BLaER1 treated with 17β-estradiol and CSF1 and Interleukin-3, amounts not matched to agents 10 nM and 100 nM (cell line): ENCODE data around the gene POLR3E.
"Not testable (repeated sequence)": the region's sequence is repeated elsewhere in the genome, so short reads cannot be mapped to it uniquely, and the experiment has no call there.

Experiments
- H3K27ac ChIP-seq, 11 experiments: shearing (Covaris generic); formaldehyde crosslinking; 2 replicates each; pipeline ENCODE4 v1.8.1; 2022
- H3K27me3 ChIP-seq, 11 experiments: shearing (Covaris generic); formaldehyde crosslinking; 2 replicates each; pipeline ENCODE4 v1.8.1; 2022
- H3K36me3 ChIP-seq, 11 experiments: shearing (Covaris generic); formaldehyde crosslinking; 2 replicates each; pipeline ENCODE4 v1.8.1; 2022
- H3K4me1 ChIP-seq, 10 experiments: shearing (Covaris generic); formaldehyde crosslinking; 2 replicates each; pipeline ENCODE4 v1.8.1; 2022
- H3K4me2 ChIP-seq, 11 experiments: shearing (Covaris generic); formaldehyde crosslinking; 2 replicates each; pipeline ENCODE4 v1.8.1; 2022
- H3K4me3 ChIP-seq, 10 experiments: shearing (Covaris generic); formaldehyde crosslinking; 2 replicates each; pipeline ENCODE4 v1.8.1; 2022
- H3K9ac ChIP-seq, 11 experiments: shearing (Covaris generic); formaldehyde crosslinking; 2 replicates each; pipeline ENCODE4 v1.8.1; 2022
- H3K9me3 ChIP-seq, 11 experiments: shearing (Covaris generic); formaldehyde crosslinking; replicated peaks in 1 of 11; 2 replicates each; pipeline ENCODE4 v1.8.1; 2022
- H4K20me1 ChIP-seq, 11 experiments: shearing (Covaris generic); formaldehyde crosslinking; 2 replicates each; pipeline ENCODE4 v1.8.1; 2022
- Cebpa-rat ChIP-seq, 11 experiments: shearing (Covaris generic); IDR thresholded peaks; 2 replicates each; pipeline ENCODE4 v1.8.1; 2022

POLR3E gene

GRCh38 chr16:22348291-22348690 is 51.1 kb downstream of the POLR3E start:
- Histone ChIP-seq H3K4me3 (no peak overlapping the region), H3K9ac (no peak overlapping the region), H3K27ac (no peak overlapping the region), H3K4me2 (no peak overlapping the region), H3K36me3 (peaks cover 23 to 99% (median 72%) of the 10 kb centered on the region in 11 experiments), H4K20me1 (peaks cover 0 to 12% (median 0%) of the 10 kb centered on the region in 11 experiments; a peak in 5 of 22 replicates), H3K27me3 (no peaks in the 10 kb centered on the region), H3K9me3 (peaks cover 0 to 8% (median 0%) of the 10 kb centered on the region in 11 experiments; a peak in 1 of 22 replicates), H3K4me1 (peaks cover 0 to 41% (median 4%) of the 10 kb centered on the region in 10 experiments; a peak in 13 of 20 replicates)
- TF ChIP-seq Cebpa-rat (IDR thresholded peaks at IDR 0.05): no peak

GRCh38 chr16:22351017-22351416 is 53.8 kb downstream of the POLR3E start:
- Histone ChIP-seq H3K36me3 (peaks cover 23 to 92% (median 73%) of the 10 kb centered on the region in 11 experiments), H3K4me1 (peaks cover 0 to 61% (median 14%) of the 10 kb centered on the region in 10 experiments; a peak in 13 of 20 replicates), H4K20me1 (peaks cover 0 to 10% (median 0%) of the 10 kb centered on the region in 11 experiments; a peak in 5 of 22 replicates)
- H3K27me3 ChIP-seq, H3K27ac ChIP-seq, H3K4me2 ChIP-seq, H3K4me3 ChIP-seq, H3K9ac ChIP-seq, H3K9me3 ChIP-seq: not testable (repeated sequence)

GRCh38 chr16:22352140-22352539 is 54.9 kb downstream of the POLR3E start:
- Histone ChIP-seq H3K27me3 (no peaks in the 10 kb centered on the region), H3K4me1 (peaks cover 5 to 52% (median 20%) of the 10 kb centered on the region in 10 experiments), H3K4me3 (no peak overlapping the region), H3K9me3 (peaks cover 0 to 8% (median 0%) of the 10 kb centered on the region in 11 experiments; a peak in 1 of 22 replicates), H3K36me3 (peaks cover 19 to 81% (median 64%) of the 10 kb centered on the region in 11 experiments), H3K9ac (no peak overlapping the region), H3K4me2 (peak overlapping the region in 2 of 11 experiments; percentile 77 to 79; a peak in 4 of 22 replicates), H4K20me1 (peaks cover 0 to 4% (median 0%) of the 10 kb centered on the region in 11 experiments; a peak in 5 of 22 replicates), H3K27ac (no peak overlapping the region)
- no peak for TF ChIP-seq Cebpa-rat (IDR thresholded peaks at IDR 0.05)

- Histone ChIP-seq H3K9ac (no peak overlapping the region), H3K4me1 (peaks cover 11 to 52% (median 26%) of the 10 kb centered on the region in 10 experiments), H3K4me3 (no peak overlapping the region), H3K9me3 (peaks cover 0 to 8% (median 0%) of the 10 kb centered on the region in 11 experiments; a peak in 1 of 22 replicates), H3K27ac (peak overlapping the region in 1 of 11 experiments; percentile 80; a peak in 3 of 22 replicates), H3K4me2 (peak overlapping the region in 4 of 11 experiments; percentile 65 to 79 (median 75); a peak in 8 of 22 replicates), H3K36me3 (peaks cover 15 to 75% (median 59%) of the 10 kb centered on the region in 11 experiments), H3K27me3 (no peaks in the 10 kb centered on the region), H4K20me1 (peaks cover 0 to 4% (median 0%) of the 10 kb centered on the region in 11 experiments; a peak in 3 of 22 replicates)
- no peak for TF ChIP-seq Cebpa-rat (IDR thresholded peaks at IDR 0.05)
Observed at GRCh38 chr16:22352723-22353122, 55.5 kb downstream of the POLR3E start.

DNA sequence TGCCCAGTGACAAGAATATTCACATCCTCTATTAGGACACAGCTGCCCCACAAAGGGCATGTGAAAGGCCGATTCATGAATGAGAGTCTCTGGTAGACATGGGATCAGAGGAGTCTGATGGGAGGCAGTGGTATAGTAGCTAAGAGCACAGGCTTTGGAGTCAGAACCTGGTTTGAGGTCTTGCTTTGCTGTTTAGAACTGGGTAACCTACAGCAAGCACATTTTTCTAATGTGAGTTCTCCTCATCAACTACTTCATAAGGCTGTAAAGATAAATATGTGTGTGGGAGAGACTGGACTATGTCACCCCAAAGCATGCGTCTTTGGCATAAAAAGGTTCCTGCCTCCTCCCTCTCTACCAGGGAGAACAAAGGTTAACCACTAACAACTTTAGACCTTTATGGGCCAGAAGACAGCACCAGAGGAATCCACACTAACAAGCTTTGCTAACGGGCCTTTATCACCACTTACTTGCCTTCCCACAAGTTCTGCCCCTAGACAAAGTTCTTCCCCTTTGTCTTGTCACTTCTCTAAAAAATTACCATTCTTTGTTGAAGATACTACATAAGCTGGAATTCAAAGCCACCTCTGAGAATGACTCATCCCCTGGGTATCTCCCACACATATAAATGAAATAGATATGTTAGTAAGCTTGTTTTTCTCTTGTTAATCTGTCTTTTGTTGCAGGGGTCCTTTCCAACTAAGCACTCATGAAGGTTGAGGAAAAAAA is 56.1 kb downstream of the POLR3E start:
- Histone ChIP-seq H3K9ac (peak overlapping the region in 3 of 11 experiments; percentile 23 to 58 (median 51); a peak in 4 of 22 replicates), H4K20me1 (peaks cover 0 to 4% (median 0%) of the 10 kb centered on the region in 11 experiments; a peak in 3 of 22 replicates), H3K4me3 (no peak overlapping the region), H3K4me1 (peaks cover 17 to 56% (median 32%) of the 10 kb centered on the region in 10 experiments), H3K9me3 (peaks cover 0 to 8% (median 0%) of the 10 kb centered on the region in 11 experiments; a peak in 1 of 22 replicates), H3K4me2 (peak overlapping the region in 6 of 11 experiments; percentile 6 to 79 (median 69); a peak in 12 of 22 replicates), H3K36me3 (peaks cover 10 to 69% (median 52%) of the 10 kb centered on the region in 11 experiments), H3K27ac (peak overlapping the region in 7 of 11 experiments; percentile 19 to 80 (median 57); a peak in 12 of 22 replicates), H3K27me3 (no peaks in the 10 kb centered on the region)
- no peak for TF ChIP-seq Cebpa-rat (IDR thresholded peaks at IDR 0.05)

- Histone ChIP-seq H4K20me1 (peaks cover 0 to 4% (median 0%) of the 10 kb centered on the region in 11 experiments; a peak in 3 of 22 replicates), H3K27ac (peak overlapping the region in 3 of 11 experiments; percentile 30 to 80 (median 78); a peak in 4 of 22 replicates), H3K9me3 (peaks cover 0 to 8% (median 0%) of the 10 kb centered on the region in 11 experiments; a peak in 1 of 22 replicates), H3K27me3 (no peaks in the 10 kb centered on the region), H3K4me3 (no peak overlapping the region), H3K4me1 (peaks cover 18 to 57% (median 34%) of the 10 kb centered on the region in 10 experiments), H3K9ac (no peak overlapping the region), H3K36me3 (peaks cover 4 to 62% (median 45%) of the 10 kb centered on the region in 11 experiments), H3K4me2 (peak overlapping the region in 4 of 11 experiments; percentile 65 to 79 (median 75); a peak in 8 of 22 replicates)
- no peak for TF ChIP-seq Cebpa-rat (IDR thresholded peaks at IDR 0.05)
Observed at GRCh38 chr16:22353933-22354541, 56.8 kb downstream of the POLR3E start.

DNA sequence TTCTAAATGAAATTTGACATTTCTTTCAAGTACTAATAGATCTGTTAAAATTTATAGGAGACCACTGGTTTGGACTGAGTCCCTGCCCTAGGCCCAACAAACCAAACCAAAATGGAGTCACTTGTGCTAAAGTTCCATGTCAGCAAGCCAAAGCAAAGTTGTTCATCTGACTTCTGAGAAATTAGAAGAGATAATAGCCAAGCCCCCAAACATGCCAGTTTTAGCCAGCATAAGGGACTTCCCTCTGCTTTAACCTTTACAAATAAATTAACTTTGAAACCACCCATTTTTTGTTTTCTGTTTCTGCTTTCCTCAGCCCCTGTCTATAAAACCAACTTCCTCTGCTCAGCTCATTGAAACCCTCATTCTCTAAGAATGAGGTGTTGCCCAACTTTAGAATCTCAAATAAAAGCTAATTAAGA is 58.3 kb downstream of the POLR3E start:
- no peak for TF ChIP-seq Cebpa-rat (IDR thresholded peaks at IDR 0.05)
- Histone ChIP-seq H3K36me3 (peaks cover 0 to 47% (median 32%) of the 10 kb centered on the region in 11 experiments; a peak in 17 of 22 replicates), H3K4me1 (peaks cover 18 to 57% (median 34%) of the 10 kb centered on the region in 10 experiments), H3K27ac (no peak overlapping the region), H3K27me3 (no peaks in the 10 kb centered on the region), H4K20me1 (peaks cover 0 to 5% (median 0%) of the 10 kb centered on the region in 11 experiments; a peak in 4 of 22 replicates), H3K9ac (no peak overlapping the region), H3K4me3 (no peak overlapping the region), H3K4me2 (peak overlapping the region in 3 of 11 experiments; percentile 11 to 45 (median 44); a peak in 4 of 22 replicates), H3K9me3 (peaks cover 0 to 8% (median 0%) of the 10 kb centered on the region in 11 experiments; a peak in 1 of 22 replicates)

DNA sequence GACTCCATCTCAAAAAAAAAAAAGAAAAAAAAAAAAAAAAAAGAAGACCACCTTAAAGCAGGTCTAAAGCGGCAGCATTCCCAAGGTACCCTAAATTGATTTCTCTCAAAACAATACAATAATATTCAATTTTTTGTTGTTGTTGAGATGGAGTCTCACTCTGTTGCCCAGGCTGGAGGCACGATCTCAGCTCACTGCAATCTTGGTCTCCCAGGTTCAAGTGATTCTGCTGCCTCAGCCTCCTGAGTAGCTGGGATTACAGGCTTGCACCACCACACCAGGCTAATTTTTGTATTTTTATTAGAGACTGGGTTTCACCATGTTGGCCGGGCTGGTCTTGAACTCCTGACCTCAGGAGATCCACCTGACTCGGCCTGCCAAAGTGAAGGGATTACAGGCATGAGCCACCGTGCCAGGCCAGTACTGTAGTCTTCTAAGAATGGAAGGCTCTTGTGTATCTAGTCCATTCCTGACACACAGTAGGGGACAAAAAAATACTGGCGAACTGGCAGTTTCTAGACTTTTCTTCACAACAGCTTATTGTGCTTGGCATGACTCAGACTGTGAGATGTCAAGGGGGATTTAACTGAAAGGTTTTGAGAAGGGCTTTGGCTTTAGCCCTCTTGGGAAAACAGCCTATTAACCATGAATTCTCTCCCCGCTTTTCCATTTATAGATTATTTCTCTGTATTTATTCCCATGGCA is 59.9 kb downstream of the POLR3E start:
- Histone ChIP-seq H3K4me1 (peaks cover 18 to 54% (median 34%) of the 10 kb centered on the region in 10 experiments), H3K27ac (peak overlapping the region in 8 of 11 experiments; percentile 12 to 50 (median 44); a peak in 15 of 22 replicates), H4K20me1 (peaks cover 0 to 10% (median 0%) of the 10 kb centered on the region in 11 experiments; a peak in 4 of 22 replicates), H3K36me3 (peaks cover 0 to 45% (median 23%) of the 10 kb centered on the region in 11 experiments; a peak in 16 of 22 replicates), H3K27me3 (no peaks in the 10 kb centered on the region), H3K4me2 (peak overlapping the region; percentile 39 to 73 (median 53)), H3K9ac (no peak overlapping the region; a peak in 1 of 22 replicates), H3K4me3 (no peak overlapping the region), H3K9me3 (peaks cover 0 to under 1% (median 0%) of the 10 kb centered on the region in 11 experiments; a peak in 1 of 22 replicates)
- TF ChIP-seq Cebpa-rat (IDR thresholded peaks at IDR 0.05): no peak
